Transverse colon (tissue), 4 donors: ENCODE results near the gene AUH. TPM values are rescaled to one million over a fixed set of nuclear protein-coding genes. Genes with fewer than 3 reads are reported as not detected.

ENCODE experiments used
- DNase-seq: peaks from one replicate; pipeline ENCODE4 v3.0.0-alpha.2; 2019
- H3K27ac ChIP-seq, 4 donors: fragments of 200-600 bp; sonication (generic); 2 replicates each; pipeline ENCODE4 v1.5.1; 2016 to 2018; ENCODE audit warnings: inconsistent platforms in 4 of 4
- H3K27me3 ChIP-seq: fragments of 200-600 bp; sonication (generic); 2 replicates; pipeline ENCODE4 v1.5.1; 2017; ENCODE audit warnings: inconsistent platforms
- H3K36me3 ChIP-seq, 4 donors: fragments of 200-600 bp; sonication (generic); 2 replicates each; pipeline ENCODE4 v1.5.1; 2017 to 2019; ENCODE audit warnings: inconsistent platforms in 4 of 4
- H3K4me1 ChIP-seq, 4 donors: fragments of 200-600 bp; sonication (generic); 2 replicates each; pipeline ENCODE4 v1.5.1; 2017 to 2020; ENCODE audit warnings: inconsistent platforms in 4 of 4
- H3K4me3 ChIP-seq, 4 donors: fragments of 200-600 bp; sonication (generic); 1 replicate in 1 of 4; 2 replicates in 3 of 4; pipeline versions ENCODE4 v1.5.1 to v1.6.1; 2017 to 2019; ENCODE audit warnings: inconsistent platforms in 4 of 4
- H3K9me3 ChIP-seq, 2 donors: fragments of 200-600 bp; sonication (generic); 2 replicates each; pipeline ENCODE4 v1.5.1; 2017 to 2019; ENCODE audit warnings: inconsistent platforms in 2 of 2
- CTCF ChIP-seq, 5 experiments: fragments of 200-600 bp in 3 of 5; fragments of 450-650 bp in 2 of 5; sonication (generic) in 3 of 5; IDR thresholded peaks; 1 replicate in 2 of 5; 2 replicates in 3 of 5; pipeline ENCODE4 v1.5.1; 2016 to 2017; ENCODE audit warnings: antibody characterized with exemption in 5 of 5, inconsistent platforms in 3 of 5, mild to moderate bottlenecking in 2 of 5, moderate library complexity in 1 of 5
- EP300 ChIP-seq: sonication (generic); formaldehyde crosslinking; IDR thresholded peaks from one replicate; pipeline ENCODE4 v1.6.1; 2017; ENCODE audit warnings: antibody characterized with exemption, low read depth
- POLR2A ChIP-seq: fragments of 450-650 bp; IDR thresholded peaks from one replicate; pipeline ENCODE4 v1.6.1; 2016; ENCODE audit warnings: antibody characterized with exemption, mild to moderate bottlenecking, moderate library complexity
- POLR2AphosphoS5 ChIP-seq, 3 donors: sonication (generic); formaldehyde crosslinking; IDR thresholded peaks; one replicate each; pipeline ENCODE4 v1.6.1; 2016; ENCODE audit warnings: antibody characterized with exemption in 3 of 3
- WGBS, 2 donors: methylation state at CpG; one replicate each; pipeline ENCODE4 v1.1.5; 2018; ENCODE audit warnings: low coverage in 1 of 2; 5-methylcytosine and 5-hydroxymethylcytosine counted together
- in situ Hi-C, 4 donors: fragments of 200-750 bp; cut with MboI; loops; one replicate each; pipeline versions ENCODE4 v1.15.0 to v1.15.1; 2017; ENCODE audit warnings: low sequenced_read_pairs in 3 of 4, low pct_ligation_motif_present in 1 of 4, low pct_unique_long_range_greater_than_20kb in 1 of 4
- intact Hi-C: fragments of 100-400 bp; cut with DNase I; formaldehyde crosslinking; loops from one replicate; pipeline ENCODE4 v1.15.1; 2023; ENCODE audit warnings: low total_unique reads
- total RNA-seq, 4 donors: library from RNA; depleted of rRNA; stranded (reverse); fragments of >200 nt; gene quantifications; one replicate each; pipeline ENCODE4 v1.1.0, GENCODE V29; 2016

AUH gene
- total RNA-seq, 4 donors from 2014 or later = 55.0 to 136 (median 83.8) TPM

DNA sequence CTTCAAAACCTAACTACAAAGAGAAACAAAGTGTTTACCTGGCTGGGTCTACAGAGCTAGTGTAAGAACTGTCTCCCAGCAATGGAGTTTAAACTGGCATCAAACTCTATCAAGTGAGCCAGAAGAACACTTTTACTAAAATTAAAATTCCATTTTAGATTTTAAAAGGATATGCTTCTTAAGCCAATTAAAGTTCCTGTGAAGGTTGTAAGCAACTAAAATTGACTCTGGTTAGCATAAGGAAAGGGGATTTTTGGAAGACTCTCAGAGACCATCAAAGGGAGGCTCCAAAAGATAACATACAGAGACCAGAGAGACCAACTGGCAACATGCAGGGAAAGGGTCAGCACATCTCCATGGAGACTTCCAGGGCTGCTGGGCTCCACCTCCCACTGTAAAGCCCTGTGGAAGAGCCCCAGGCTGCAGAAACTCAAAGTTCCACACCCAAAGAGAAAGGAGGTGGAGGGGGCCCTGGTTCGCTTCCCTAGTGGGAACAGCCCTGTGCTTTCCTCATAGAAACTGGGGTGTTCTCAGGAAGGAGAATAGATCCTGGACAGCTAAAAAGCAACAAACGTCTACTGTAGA lies 91.7 kb downstream of the AUH start:
- Histone ChIP-seq H3K4me1 (peaks cover 0 to 3% (median 0%) of the 10 kb centered on the region in 4 donors), H3K36me3 (no peaks in the 10 kb centered on the region), H3K4me3 (no peak overlapping the region), H3K9me3 (no peaks in the 10 kb centered on the region), H3K27me3 (no peaks in the 10 kb centered on the region), H3K27ac (no peak overlapping the region)
- intact Hi-C loops (no loop called here), in situ Hi-C loops (no loop called here)
- 78 to 86% methylated on average over 1 to 2 of the region's 2 CpGs for WGBS, 2 donors
- no peak for DNase-seq
- TF ChIP-seq EP300 (no peak), POLR2AphosphoS5 (IDR thresholded peaks at IDR 0.05) (no peak), POLR2A (no peak), CTCF (IDR thresholded peaks at IDR 0.05) (no peak)

DNA sequence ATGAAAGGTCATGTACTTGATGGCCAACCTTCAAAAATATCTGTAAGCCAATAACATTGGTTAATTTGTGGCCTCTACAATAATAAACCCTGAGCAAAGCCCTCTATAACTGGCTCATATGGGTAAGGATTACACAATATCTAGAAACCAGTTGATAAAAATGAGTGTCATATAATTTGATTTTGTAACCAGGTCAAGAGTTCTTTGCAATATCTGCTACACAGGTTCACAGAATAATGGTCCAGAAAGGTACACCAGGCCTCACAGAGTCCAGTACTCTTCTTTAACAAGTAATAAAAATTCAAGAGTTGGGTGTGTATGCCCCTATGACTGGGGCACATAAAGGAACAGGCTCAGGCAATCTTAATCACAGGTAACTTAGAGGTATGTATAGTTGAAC lies 95.3 kb downstream of the AUH start:
- in situ Hi-C loops = no loop called here
- no peak for TF ChIP-seq POLR2AphosphoS5 (IDR thresholded peaks at IDR 0.05)
- no peak for TF ChIP-seq EP300
- no peak for TF ChIP-seq CTCF (IDR thresholded peaks at IDR 0.05)
- TF ChIP-seq POLR2A = no peak
- intact Hi-C loops = no loop called here
- Histone ChIP-seq H3K27ac (no peak overlapping the region), H3K36me3 (no peaks in the 10 kb centered on the region), H3K9me3 (no peaks in the 10 kb centered on the region), H3K4me1 (no peaks in the 10 kb centered on the region), H3K4me3 (no peak overlapping the region), H3K27me3 (no peaks in the 10 kb centered on the region)
- no peak for DNase-seq

GRCh38 chr9:91265514-91265913 lies 96.2 kb downstream of the AUH start:
- Histone ChIP-seq H3K9me3 (no peaks in the 10 kb centered on the region), H3K27ac (no peak overlapping the region), H3K4me1 (no peaks in the 10 kb centered on the region), H3K27me3 (no peaks in the 10 kb centered on the region), H3K36me3 (no peaks in the 10 kb centered on the region), H3K4me3 (no peak overlapping the region)
- no peak for TF ChIP-seq CTCF (IDR thresholded peaks at IDR 0.05)
- no peak for TF ChIP-seq POLR2A
- no peak for TF ChIP-seq POLR2AphosphoS5 (IDR thresholded peaks at IDR 0.05)
- TF ChIP-seq EP300 = no peak
- DNase-seq = no peak
- intact Hi-C loops = no loop called here
- 88 to 91% methylated on average over 4 to 5 of the region's 5 CpGs for WGBS, 2 donors
- in situ Hi-C loops = no loop called here

- H3K4me1 ChIP-seq = no peaks in the 10 kb centered on the region
- H3K4me3 ChIP-seq = no peak overlapping the region
- DNase-seq = no peak
- H3K9me3 ChIP-seq = no peaks in the 10 kb centered on the region
- TF ChIP-seq CTCF (IDR thresholded peaks at IDR 0.05) (no peak), EP300 (no peak), POLR2AphosphoS5 (IDR thresholded peaks at IDR 0.05) (no peak), POLR2A (no peak)
- 59% methylated on average over 1 of the region's 1 CpG; no CpG with 5 or more reads in 1 of the 2 donors for WGBS, 2 donors
- no peak overlapping the region for H3K27ac ChIP-seq
- intact Hi-C loops (no loop called here), in situ Hi-C loops (no loop called here)
- H3K36me3 ChIP-seq = no peaks in the 10 kb centered on the region
- no peaks in the 10 kb centered on the region for H3K27me3 ChIP-seq
These were observed 100.3 kb downstream of the AUH start for GRCh38 chr9:91261417-91261816.
